HG03139 (cell line): ENCODE data around the gene ZBTB46.
"Not testable (repeated sequence)": the region's sequence is repeated elsewhere in the genome, so short reads cannot be mapped to it uniquely, and the experiment has no call there.

Experiments
- ATAC-seq: cut with Tn5 transposase; IDR thresholded peaks from one replicate; pipeline ENCODE4 v1.9.1; 2021; ENCODE audit not compliant: unreplicated experiment

ZBTB46 gene

GRCh38 chr20:63819224-63819921 lies 11.7 kb downstream of the ZBTB46 start:
- no peak for ATAC-seq

- no peak for ATAC-seq
These were observed 15.3 kb downstream of the ZBTB46 start for GRCh38 chr20:63815615-63816253.

GRCh38 chr20:63814891-63815614 lies 16.0 kb downstream of the ZBTB46 start:
- ATAC-seq = no peak

- ATAC-seq = no peak
These were observed 19.6 kb downstream of the ZBTB46 start for GRCh38 chr20:63811491-63811875.

GRCh38 chr20:63810730-63811490 lies 20.2 kb downstream of the ZBTB46 start:
- ATAC-seq = no peak

- no peak for ATAC-seq
These were observed 21.2 kb downstream of the ZBTB46 start for GRCh38 chr20:63809856-63810255.

- no peak for ATAC-seq
These were observed 21.9 kb downstream of the ZBTB46 start for GRCh38 chr20:63808964-63809674.

GRCh38 chr20:63808145-63808724 lies 22.8 kb downstream of the ZBTB46 start:
- ATAC-seq = no peak

GRCh38 chr20:63807654-63808053 lies 23.4 kb downstream of the ZBTB46 start:
- no peak for ATAC-seq

- ATAC-seq = no peak
These were observed 26.8 kb downstream of the ZBTB46 start for GRCh38 chr20:63804308-63804636.

- ATAC-seq = no peak
These were observed 28.4 kb downstream of the ZBTB46 start for GRCh38 chr20:63802469-63803240.

- ATAC-seq = not testable (repeated sequence)
These were observed 29.9 kb downstream of the ZBTB46 start for GRCh38 chr20:63801174-63801573.

GRCh38 chr20:63800411-63800810 lies 30.7 kb downstream of the ZBTB46 start:
- ATAC-seq = not testable (repeated sequence)

- ATAC-seq = not testable (repeated sequence)
These were observed 31.9 kb downstream of the ZBTB46 start for GRCh38 chr20:63799127-63799526.

GRCh38 chr20:63797175-63797574 lies 33.9 kb downstream of the ZBTB46 start:
- ATAC-seq = not testable (repeated sequence)

GRCh38 chr20:63795178-63795830 lies 35.8 kb downstream of the ZBTB46 start:
- no peak for ATAC-seq

- no peak for ATAC-seq
These were observed 36.5 kb downstream of the ZBTB46 start for GRCh38 chr20:63794614-63795013.

- ATAC-seq = no peak
These were observed 38.2 kb downstream of the ZBTB46 start for GRCh38 chr20:63792866-63793265.

- ATAC-seq = no peak
These were observed 39.4 kb downstream of the ZBTB46 start for GRCh38 chr20:63791497-63792156.
